ENCODE measurements around the gene ADARB2. TPM values are rescaled to one million over a fixed set of nuclear protein-coding genes. Genes with fewer than 3 reads are reported as not detected.

ADARB2 gene
- total RNA-seq, 2 experiments from 2014 or later = 0.17 to 0.30 TPM

DNA sequence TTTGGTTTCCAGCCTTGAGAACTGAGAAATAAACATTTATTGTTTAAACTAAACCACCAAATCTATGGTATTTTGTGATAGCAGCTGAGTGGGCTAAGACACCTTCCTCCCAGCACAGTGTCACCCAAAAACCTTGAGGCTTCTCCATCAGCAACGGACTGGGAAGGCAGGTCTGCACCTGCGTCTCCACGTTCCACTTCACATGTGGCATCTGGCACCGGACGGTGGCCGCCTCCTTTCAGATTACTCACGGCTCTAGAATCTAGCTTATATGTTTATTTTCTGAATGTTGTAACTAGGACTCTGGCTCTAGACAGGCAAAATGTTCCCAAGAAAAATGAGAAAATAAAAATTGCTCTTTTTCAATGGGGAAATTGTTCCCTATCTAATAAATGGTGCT, 201.0 kb downstream of the ADARB2 start:
- Mint-ChIP-seq H3K27ac (no peak overlapping the region), H3K4me1 (no peaks in the 10 kb centered on the region)

DNA sequence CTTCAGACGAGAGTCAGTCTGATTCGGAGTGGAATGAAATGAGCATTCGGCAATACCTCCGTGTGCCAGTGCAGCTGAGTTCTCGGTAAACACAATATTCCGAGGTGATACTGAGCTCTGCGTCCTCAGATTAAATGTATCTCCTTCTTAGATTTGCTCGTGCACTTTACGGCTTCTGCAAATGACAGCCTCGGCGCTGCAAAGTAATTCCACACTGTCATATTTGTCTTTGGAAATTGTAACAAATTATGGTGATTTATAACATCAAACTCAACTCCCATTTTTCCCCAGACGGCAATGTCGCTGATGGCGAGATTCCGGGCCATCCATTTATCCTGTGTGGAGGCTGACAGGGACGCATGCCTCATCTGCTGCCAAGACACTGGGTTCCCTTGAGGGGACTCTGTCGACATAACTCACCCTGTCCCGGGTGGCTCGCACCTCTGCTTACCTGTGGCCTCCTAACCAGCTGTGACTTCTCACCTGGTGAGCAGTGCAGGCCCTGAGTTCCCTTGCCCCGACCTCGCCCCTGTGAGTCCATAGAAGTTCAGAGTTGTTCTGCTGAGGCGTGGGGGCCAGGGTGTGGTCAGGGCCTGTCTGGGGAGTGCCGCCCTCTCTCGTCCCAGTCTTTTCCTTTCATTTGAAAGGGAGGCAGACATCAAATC, 201.9 kb downstream of the ADARB2 start:
- POLR2A ChIA-PET = no interaction called here
- Mint-ChIP-seq H3K36me3 (ENCODE audit: low read depth) (no peaks in the 10 kb centered on the region), H3K9me3 (no peaks in the 10 kb centered on the region), H3K4me1 (no peaks in the 10 kb centered on the region), H3K4me3 (no peak overlapping the region), H3K27me3 (no peaks in the 10 kb centered on the region), H3K27ac (no peak overlapping the region)
- no peak for DNase-seq
- CTCF ChIA-PET = no interaction called here

More for the DNA sequence above, 201.0 kb downstream of the ADARB2 start:
- POLR2A ChIA-PET = no interaction called here
- H3K4me3 Mint-ChIP-seq = no peak overlapping the region
- CTCF ChIA-PET = no interaction called here
- no peaks in the 10 kb centered on the region for H3K36me3 Mint-ChIP-seq (ENCODE audit: low read depth)
- H3K27me3 Mint-ChIP-seq = no peaks in the 10 kb centered on the region
- DNase-seq = no peak
- H3K9me3 Mint-ChIP-seq = no peaks in the 10 kb centered on the region

DNA sequence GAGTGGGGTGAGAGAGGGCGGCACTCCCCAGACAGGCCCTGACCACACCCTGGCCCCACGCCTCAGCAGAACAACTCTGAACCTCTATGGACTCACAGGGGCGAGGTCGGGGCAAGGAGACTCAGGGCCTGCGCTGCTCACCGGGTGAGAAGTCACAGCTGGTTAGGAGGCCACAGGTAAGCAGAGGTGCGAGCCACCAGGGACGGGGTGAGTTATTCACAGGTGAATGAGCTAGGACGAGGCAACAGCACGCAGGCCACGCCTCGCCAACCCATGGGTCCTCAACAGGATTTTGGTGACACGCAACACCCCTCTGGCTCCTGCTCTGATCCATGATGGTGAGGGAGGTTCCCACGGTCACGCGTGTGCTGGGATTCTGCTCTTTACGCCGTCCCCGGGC, 202.5 kb downstream of the ADARB2 start:
- DNase-seq = no peak
- Mint-ChIP-seq H3K4me3 (no peak overlapping the region), H3K27me3 (no peaks in the 10 kb centered on the region), H3K36me3 (ENCODE audit: low read depth) (no peaks in the 10 kb centered on the region), H3K4me1 (no peaks in the 10 kb centered on the region), H3K9me3 (no peaks in the 10 kb centered on the region), H3K27ac (no peak overlapping the region)
- POLR2A ChIA-PET = no interaction called here
- CTCF ChIA-PET = no interaction called here

DNA sequence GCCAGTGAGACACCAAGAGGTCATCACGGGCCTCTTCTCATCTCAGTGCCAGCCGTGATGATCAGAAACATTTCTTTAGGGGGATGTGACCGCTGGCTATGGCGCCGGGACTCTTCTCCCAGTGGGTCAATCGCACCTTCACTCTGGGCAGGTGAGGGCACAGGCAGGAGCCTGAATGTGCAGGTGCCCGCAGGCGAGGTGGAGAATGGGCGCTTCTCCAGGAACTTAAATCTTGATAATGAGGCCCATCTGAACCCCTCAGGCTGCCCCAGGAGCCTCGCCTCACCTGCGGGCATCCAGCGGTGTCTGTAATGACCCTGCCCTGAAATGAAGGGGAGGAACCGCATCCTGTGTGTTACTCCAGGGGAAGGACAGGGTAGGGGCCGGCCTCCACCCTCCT, 204.7 kb downstream of the ADARB2 start:
- ChIA-PET POLR2A (no interaction called here), CTCF (no interaction called here)
- Mint-ChIP-seq H3K27me3 (no peaks in the 10 kb centered on the region), H3K4me1 (no peaks in the 10 kb centered on the region), H3K36me3 (ENCODE audit: low read depth) (no peaks in the 10 kb centered on the region), H3K9me3 (no peaks in the 10 kb centered on the region), H3K4me3 (no peak overlapping the region), H3K27ac (no peak overlapping the region)
- no peak for DNase-seq

DNA sequence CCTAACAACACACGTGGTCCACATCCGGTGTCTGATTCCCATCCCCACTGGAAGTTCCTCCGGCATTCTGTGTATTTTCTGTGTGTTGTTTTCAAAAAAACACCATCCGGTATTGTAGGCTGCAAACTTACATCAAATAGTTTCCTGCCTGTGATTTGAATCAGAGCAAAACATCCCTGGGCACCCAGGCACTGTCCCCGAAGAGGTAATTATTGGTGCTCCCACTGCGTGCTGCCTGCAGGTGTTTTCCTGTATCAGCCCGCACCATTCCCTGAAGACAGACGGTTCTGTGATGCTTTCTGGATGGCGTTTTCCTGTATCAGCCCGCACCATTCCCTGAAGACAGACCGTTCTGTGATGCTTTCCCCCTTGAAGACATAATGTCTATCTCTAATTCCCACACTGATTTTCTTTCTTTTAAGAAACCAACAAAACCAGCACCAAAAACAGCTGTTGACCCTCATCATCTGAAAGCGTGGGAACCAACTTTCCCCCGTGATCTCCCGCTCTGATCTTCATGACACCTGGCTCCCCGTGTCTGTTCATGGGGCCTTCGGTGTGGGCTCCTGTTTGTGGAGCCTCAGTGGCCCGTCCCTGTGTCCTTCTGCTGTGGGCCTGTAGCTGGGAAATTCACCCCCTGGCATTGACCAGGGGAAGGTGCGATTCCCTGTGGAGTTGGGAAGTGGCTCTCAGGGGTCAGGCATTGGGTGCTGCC, 205.3 kb downstream of the ADARB2 start:
- Mint-ChIP-seq H3K4me1 (no peaks in the 10 kb centered on the region), H3K4me3 (no peak overlapping the region), H3K27ac (no peak overlapping the region), H3K36me3 (ENCODE audit: low read depth) (no peaks in the 10 kb centered on the region), H3K27me3 (no peaks in the 10 kb centered on the region), H3K9me3 (no peaks in the 10 kb centered on the region)
- CTCF ChIA-PET = no interaction called here
- no peak for DNase-seq
- POLR2A ChIA-PET = no interaction called here

DNA sequence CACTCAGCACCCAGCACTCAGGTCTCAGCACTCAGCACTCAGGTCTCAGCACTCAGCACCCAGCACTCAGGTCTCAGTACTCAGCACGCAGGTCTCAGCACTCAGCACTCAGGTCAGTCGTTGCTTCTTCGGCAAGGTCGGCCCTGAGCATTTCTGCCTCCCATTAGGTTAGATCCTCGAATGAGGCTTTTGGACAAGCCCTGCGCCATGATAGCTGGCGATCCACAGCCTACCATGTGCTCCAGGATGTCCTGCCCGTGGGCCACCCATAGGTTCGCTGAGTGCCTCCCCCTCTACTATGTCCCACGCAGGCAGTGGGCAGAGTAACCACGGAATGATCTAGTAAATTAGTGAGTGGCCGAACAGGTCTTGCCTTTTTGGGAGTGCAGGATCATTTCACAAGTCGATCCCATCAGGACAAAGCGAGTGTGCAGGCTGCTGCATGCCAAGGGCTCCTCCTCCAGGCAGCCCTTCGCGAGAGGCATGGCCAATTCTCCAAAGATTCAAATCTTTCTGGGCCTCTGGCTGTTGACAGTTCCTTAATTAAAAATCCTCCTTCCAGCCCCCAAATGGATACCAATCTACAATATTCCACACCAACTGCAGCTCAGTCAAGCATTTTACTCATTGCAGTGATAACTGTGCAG, 206.3 kb downstream of the ADARB2 start:
- Mint-ChIP-seq H3K27ac (no peak overlapping the region), H3K9me3 (no peaks in the 10 kb centered on the region), H3K4me1 (no peaks in the 10 kb centered on the region), H3K27me3 (no peaks in the 10 kb centered on the region), H3K36me3 (ENCODE audit: low read depth) (no peaks in the 10 kb centered on the region), H3K4me3 (no peak overlapping the region)
- ChIA-PET CTCF (no interaction called here), POLR2A (no interaction called here)
- DNase-seq = no peak

DNA sequence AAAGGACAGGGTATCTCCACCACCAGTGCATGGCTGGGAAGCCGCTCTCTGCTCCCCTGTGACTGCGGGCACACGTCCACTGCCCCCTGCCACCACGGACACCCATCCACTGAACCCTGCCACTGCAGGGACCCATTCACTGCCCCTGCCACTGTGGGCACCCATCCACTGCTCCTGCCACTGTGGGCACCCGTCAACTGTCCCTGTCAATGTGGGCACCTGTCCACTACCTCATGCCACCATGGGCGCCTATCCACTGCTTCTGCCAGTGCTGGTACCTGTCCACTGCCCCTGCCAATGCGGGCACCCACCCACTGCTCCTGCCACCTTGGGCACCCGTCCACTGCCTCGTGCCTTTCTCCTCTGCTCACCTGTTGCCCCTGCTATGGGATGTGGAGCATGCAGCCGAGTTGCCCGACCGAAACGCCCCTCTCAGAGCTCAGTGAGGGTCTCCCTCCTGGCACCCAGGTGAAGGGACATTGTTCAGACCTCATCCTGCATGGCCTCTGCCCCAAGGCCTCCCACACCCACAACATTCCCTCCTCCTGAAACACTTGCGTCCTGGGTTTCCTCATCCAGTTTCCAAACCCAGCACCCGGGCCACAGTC, 207.4 kb downstream of the ADARB2 start:
- no peaks in the 10 kb centered on the region for H3K4me1 Mint-ChIP-seq
- H3K9me3 Mint-ChIP-seq = no peaks in the 10 kb centered on the region
- no peak overlapping the region for H3K4me3 Mint-ChIP-seq
- ChIA-PET CTCF (no interaction called here), POLR2A (no interaction called here)
- no peak for DNase-seq
- no peaks in the 10 kb centered on the region for H3K27me3 Mint-ChIP-seq
- H3K27ac Mint-ChIP-seq = no peak overlapping the region
- no peaks in the 10 kb centered on the region for H3K36me3 Mint-ChIP-seq (ENCODE audit: low read depth)

DNA sequence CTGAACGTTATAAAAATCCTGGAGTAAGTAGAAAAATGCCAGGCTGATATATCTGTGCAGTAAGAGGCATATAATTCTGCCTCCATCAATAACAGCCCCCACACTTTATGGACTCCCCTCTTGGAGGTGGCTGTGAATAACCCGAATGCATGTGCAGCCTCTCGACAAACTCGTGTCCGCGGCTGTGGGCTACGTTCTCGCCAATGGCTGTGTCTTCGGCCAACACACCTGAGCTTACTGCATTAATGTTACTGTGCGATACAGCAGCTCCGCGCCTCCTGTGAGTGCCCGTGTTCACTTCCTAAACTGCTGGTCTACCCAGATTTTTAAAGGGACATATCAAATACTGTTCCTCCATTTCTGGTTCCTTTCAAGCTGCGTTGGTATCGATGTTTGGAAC, 209.4 kb downstream of the ADARB2 start:
- Mint-ChIP-seq H3K4me1 (no peaks in the 10 kb centered on the region), H3K27me3 (no peaks in the 10 kb centered on the region), H3K4me3 (no peak overlapping the region), H3K36me3 (ENCODE audit: low read depth) (no peaks in the 10 kb centered on the region), H3K9me3 (no peaks in the 10 kb centered on the region), H3K27ac (no peak overlapping the region)
- ChIA-PET POLR2A (no interaction called here), CTCF (no interaction called here)
- DNase-seq = no peak

DNA sequence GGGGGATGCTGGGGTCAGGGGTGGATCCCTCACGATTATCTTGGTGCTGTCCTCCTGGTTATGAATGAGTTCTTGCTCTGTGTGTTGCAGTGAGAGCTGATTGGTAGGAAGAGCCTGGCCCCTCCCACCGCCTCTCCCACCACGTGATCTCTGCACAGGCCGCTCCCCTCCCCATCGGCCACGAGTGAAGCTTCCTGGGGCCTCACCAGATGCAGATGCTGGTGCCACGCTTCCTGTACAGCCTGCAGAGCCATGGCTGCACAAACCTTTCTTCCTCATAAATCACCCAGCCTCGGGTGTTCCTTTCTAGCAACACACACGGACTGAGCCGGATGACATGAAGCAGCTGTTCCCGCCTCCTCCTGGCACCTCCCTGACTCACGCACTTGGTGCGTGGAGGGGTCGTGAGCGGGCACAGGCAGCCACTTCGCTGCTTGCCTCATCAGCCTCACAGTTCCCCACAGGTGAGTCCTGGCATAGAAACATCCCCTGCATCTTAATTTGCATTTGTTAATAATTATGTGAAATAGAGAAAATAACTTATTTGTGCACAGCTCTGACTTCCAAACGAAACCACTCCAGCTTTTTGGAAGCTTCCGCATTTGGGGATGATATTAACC, 210.8 kb downstream of the ADARB2 start:
- no peaks in the 10 kb centered on the region for H3K4me1 Mint-ChIP-seq
- no peaks in the 10 kb centered on the region for H3K27me3 Mint-ChIP-seq
- H3K4me3 Mint-ChIP-seq = no peak overlapping the region
- H3K27ac Mint-ChIP-seq = no peak overlapping the region
- DNase-seq = no peak
- POLR2A ChIA-PET = no interaction called here
- CTCF ChIA-PET = interaction anchor here (0.8 kb wide), 1 partner anchor 13 kb away, joined by 3 read pairs; no protein-coding TSS in a partner anchor
- no peaks in the 10 kb centered on the region for H3K36me3 Mint-ChIP-seq (ENCODE audit: low read depth)
- H3K9me3 Mint-ChIP-seq = no peaks in the 10 kb centered on the region

DNA sequence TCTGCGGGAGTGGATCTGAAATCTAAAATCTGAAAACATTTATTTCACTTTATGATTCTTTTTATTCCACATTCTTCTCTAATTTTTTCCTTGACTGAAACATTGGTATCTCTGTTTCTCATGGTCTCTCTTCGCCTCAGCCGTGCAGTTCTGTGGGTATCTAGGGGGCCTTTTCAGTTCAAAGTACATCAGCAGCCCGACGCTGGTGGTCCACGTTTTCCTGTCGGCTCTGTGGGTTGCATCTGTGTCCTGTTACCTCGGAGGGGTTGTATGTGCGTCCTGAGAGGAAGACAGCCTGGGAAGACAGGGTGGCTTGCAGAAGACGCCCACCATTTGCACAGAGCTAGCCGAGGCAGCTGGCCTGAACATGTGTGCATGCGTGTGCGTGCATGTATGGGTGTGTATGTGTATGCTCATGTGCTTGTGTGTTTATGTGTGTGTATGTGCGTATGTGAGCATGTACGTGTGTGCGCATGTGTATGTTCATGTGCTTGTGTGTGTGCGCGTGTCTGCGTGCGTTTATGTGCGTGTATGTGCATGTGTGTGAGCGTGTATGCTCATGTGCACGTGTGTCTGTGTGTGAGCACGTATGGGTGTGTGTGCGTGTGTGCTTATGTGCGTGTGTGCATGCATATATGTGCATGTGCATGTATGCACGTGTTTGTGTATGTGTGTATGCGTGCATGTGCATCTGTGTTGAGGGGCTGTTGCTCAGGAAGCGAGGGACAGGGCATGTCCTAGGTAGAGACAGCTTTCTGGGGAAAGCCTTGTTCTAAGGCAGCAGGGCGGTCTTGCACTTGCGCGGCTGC, 211.8 kb downstream of the ADARB2 start:
- H3K27ac Mint-ChIP-seq = no peak overlapping the region
- no peak overlapping the region for H3K4me3 Mint-ChIP-seq
- ChIA-PET CTCF (no interaction called here), POLR2A (no interaction called here)
- no peaks in the 10 kb centered on the region for H3K9me3 Mint-ChIP-seq
- no peaks in the 10 kb centered on the region for H3K4me1 Mint-ChIP-seq
- H3K36me3 Mint-ChIP-seq (ENCODE audit: low read depth) = no peaks in the 10 kb centered on the region
- peaks cover 1% of the 10 kb centered on the region for H3K27me3 Mint-ChIP-seq
- DNase-seq = no peak

DNA sequence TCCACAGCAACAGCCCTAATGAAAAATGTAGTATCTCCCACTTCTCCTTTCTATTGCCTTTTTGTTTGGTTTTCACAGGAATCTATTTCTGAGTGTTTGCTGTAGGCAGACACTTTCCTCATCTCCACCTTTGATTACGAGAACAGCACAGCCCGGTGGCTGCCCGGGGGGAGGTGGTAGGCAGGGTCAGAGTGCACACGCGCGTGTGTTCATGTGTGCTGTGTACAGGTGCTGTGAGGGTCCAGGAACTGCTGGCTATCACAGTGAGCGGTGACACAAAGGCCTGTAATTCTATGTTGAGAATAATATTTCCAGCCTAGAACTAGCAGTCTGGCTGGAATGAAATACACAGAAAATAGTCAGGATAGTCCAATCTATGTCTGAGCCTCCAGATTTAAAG, 212.8 kb downstream of the ADARB2 start:
- no peak overlapping the region for H3K4me3 Mint-ChIP-seq
- POLR2A ChIA-PET = no interaction called here
- H3K27me3 Mint-ChIP-seq = peaks cover 1% of the 10 kb centered on the region
- DNase-seq = no peak
- no peaks in the 10 kb centered on the region for H3K4me1 Mint-ChIP-seq
- no peak overlapping the region for H3K27ac Mint-ChIP-seq
- H3K9me3 Mint-ChIP-seq = no peaks in the 10 kb centered on the region
- CTCF ChIA-PET = no interaction called here
- H3K36me3 Mint-ChIP-seq (ENCODE audit: low read depth) = no peaks in the 10 kb centered on the region

DNA sequence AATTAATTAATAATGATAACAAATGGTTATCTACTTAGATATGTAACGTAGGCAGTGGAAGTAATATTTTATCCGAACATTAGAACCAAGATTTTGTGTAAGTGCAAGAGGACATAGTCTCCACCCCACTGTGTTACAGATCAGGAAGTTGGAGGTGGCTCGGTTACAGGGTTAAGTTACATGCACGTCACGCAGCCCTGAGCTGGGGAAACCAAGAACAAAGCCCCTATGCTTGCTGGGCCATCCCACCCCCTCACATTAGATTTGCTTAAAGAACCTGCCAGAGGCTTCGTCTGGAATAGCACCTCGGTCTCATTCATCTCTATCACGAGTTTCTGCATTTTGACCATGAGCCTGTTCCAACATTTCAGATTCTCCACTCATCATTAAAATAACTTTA, 214.1 kb downstream of the ADARB2 start:
- DNase-seq = no peak
- Mint-ChIP-seq H3K4me1 (no peaks in the 10 kb centered on the region), H3K27me3 (peaks cover 1% of the 10 kb centered on the region), H3K27ac (no peak overlapping the region), H3K4me3 (no peak overlapping the region), H3K9me3 (peaks cover 6% of the 10 kb centered on the region), H3K36me3 (ENCODE audit: low read depth) (no peaks in the 10 kb centered on the region)
- POLR2A ChIA-PET = no interaction called here
- CTCF ChIA-PET = no interaction called here

DNA sequence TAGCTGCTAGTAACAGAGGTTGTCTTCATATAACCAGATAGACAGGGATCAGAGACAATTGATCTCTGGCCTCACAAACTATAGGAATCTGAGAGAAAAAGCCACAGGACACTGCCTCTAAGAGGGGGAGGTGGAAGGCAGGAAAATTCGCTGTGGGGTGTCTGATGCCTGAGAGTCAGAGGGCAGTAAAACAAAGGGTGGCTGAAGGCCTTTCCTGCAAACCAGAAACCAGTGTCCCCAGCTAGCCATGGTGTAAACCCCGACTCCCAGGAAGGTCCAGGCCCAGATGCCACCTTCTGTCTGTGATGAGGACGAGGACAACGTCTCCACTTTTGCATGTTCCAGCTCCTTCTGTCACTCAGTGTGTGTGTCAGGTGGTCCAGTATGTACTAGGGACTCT, 215.1 kb downstream of the ADARB2 start:
- Mint-ChIP-seq H3K27me3 (peaks cover 1% of the 10 kb centered on the region), H3K4me1 (no peaks in the 10 kb centered on the region), H3K4me3 (no peak overlapping the region), H3K27ac (no peak overlapping the region), H3K9me3 (peaks cover 6% of the 10 kb centered on the region), H3K36me3 (ENCODE audit: low read depth) (no peaks in the 10 kb centered on the region)
- ChIA-PET POLR2A (no interaction called here), CTCF (no interaction called here)
- no peak for DNase-seq

All from activated CD4-positive, alpha-beta T cell treated with anti-CD3 and anti-CD28 coated beads, Interleukin-2, amount 10 ng/mL, durations not matched to agents 7 days and 5 days (primary cell).